ENCODE data around the gene SH3GL2. TPM values are rescaled to one million over a fixed set of nuclear protein-coding genes. Genes with fewer than 3 reads are reported as not detected.

The SH3GL2 gene
- total RNA-seq = not detected in 2 replicates

GRCh38 chr9:17578911-17579793 lies at the start of gene SH3GL2:
Gene SH3GL2 (plus strand): TSS chr9:17579066.

Measured in bronchial smooth muscle cell (primary cell).